ENCODE results near the gene LAMC3. TPM values are rescaled to one million over a fixed set of nuclear protein-coding genes. Genes with fewer than 3 reads are reported as not detected.

LAMC3 gene
- total and polyA plus RNA-seq, 9 of the 15 experiments (the other 6 are each of a cell fraction or from before 2014, with no cell fraction given): 0.10 TPM; not detected in 8

DNA sequence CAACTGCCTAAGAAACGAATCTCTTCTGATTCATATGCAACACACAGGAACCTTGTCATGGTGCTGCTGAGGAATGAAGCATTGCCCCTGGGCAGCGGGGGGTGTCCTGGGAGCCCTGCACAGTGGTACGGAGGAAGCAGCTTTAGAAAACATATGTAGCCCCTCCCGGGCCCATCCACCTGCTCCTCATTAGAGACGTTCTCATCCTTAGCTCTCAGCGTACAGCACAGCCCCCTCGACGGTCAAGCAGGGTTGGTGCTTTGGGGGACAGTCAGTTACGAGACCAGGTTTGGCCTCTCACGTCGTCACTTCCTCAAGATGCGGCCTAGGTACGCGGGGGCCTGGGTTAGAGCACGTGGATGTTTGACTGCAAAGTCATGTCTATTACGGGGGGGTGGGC is 28.4 kb upstream of the LAMC3 start:
- H3K9me1 ChIP-seq (ENCODE audit: control insufficient read depth, insufficient read depth, low read length): peaks cover 13% of the 10 kb centered on the region
- CTCF ChIA-PET (ENCODE audit: low intra/inter-chr PET ratio): no interaction called here
- intact Hi-C loops (cut with micrococcal nuclease): no loop called here
- TF ChIP-seq, protein P1, sequence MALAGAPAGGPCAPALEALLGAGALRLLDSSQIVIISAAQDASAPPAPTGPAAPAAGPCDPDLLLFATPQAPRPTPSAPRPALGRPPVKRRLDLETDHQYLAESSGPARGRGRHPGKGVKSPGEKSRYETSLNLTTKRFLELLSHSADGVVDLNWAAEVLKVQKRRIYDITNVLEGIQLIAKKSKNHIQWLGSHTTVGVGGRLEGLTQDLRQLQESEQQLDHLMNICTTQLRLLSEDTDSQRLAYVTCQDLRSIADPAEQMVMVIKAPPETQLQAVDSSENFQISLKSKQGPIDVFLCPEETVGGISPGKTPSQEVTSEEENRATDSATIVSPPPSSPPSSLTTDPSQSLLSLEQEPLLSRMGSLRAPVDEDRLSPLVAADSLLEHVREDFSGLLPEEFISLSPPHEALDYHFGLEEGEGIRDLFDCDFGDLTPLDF (CRISPR knock-in tag; IDR thresholded peaks at IDR 0.05): no peak
- TF ChIP-seq, protein P2, sequence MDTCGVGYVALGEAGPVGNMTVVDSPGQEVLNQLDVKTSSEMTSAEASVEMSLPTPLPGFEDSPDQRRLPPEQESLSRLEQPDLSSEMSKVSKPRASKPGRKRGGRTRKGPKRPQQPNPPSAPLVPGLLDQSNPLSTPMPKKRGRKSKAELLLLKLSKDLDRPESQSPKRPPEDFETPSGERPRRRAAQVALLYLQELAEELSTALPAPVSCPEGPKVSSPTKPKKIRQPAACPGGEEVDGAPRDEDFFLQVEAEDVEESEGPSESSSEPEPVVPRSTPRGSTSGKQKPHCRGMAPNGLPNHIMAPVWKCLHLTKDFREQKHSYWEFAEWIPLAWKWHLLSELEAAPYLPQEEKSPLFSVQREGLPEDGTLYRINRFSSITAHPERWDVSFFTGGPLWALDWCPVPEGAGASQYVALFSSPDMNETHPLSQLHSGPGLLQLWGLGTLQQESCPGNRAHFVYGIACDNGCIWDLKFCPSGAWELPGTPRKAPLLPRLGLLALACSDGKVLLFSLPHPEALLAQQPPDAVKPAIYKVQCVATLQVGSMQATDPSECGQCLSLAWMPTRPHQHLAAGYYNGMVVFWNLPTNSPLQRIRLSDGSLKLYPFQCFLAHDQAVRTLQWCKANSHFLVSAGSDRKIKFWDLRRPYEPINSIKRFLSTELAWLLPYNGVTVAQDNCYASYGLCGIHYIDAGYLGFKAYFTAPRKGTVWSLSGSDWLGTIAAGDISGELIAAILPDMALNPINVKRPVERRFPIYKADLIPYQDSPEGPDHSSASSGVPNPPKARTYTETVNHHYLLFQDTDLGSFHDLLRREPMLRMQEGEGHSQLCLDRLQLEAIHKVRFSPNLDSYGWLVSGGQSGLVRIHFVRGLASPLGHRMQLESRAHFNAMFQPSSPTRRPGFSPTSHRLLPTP (IDR thresholded peaks at IDR 0.05; ENCODE audit: borderline replicate concordance, extremely low read depth, insufficient read length): no peak
- no peak for TF ChIP-seq ZNF354B (CRISPR knock-in tag; IDR thresholded peaks at IDR 0.05)
- TF ChIP-seq TBL1XR1 (IDR thresholded peaks at IDR 0.05; ENCODE audit: low read length in 2 of 2): no peak
- TF ChIP-seq, protein P3, sequence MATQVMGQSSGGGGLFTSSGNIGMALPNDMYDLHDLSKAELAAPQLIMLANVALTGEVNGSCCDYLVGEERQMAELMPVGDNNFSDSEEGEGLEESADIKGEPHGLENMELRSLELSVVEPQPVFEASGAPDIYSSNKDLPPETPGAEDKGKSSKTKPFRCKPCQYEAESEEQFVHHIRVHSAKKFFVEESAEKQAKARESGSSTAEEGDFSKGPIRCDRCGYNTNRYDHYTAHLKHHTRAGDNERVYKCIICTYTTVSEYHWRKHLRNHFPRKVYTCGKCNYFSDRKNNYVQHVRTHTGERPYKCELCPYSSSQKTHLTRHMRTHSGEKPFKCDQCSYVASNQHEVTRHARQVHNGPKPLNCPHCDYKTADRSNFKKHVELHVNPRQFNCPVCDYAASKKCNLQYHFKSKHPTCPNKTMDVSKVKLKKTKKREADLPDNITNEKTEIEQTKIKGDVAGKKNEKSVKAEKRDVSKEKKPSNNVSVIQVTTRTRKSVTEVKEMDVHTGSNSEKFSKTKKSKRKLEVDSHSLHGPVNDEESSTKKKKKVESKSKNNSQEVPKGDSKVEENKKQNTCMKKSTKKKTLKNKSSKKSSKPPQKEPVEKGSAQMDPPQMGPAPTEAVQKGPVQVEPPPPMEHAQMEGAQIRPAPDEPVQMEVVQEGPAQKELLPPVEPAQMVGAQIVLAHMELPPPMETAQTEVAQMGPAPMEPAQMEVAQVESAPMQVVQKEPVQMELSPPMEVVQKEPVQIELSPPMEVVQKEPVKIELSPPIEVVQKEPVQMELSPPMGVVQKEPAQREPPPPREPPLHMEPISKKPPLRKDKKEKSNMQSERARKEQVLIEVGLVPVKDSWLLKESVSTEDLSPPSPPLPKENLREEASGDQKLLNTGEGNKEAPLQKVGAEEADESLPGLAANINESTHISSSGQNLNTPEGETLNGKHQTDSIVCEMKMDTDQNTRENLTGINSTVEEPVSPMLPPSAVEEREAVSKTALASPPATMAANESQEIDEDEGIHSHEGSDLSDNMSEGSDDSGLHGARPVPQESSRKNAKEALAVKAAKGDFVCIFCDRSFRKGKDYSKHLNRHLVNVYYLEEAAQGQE (IDR thresholded peaks at IDR 0.05; ENCODE audit: borderline replicate concordance): no peak
- TF ChIP-seq, protein P3 (CRISPR knock-in tag; IDR thresholded peaks at IDR 0.05; ENCODE audit: low read depth): no peak

More for the DNA sequence above, 28.4 kb upstream of the LAMC3 start:
- peaks cover 0 to 19% of the 10 kb centered on the region in 2 experiments; a peak in 1 of 5 replicates for H3K4me1 ChIP-seq (replicated peaks in 1 of 2; ENCODE audit: control insufficient read depth in 2 of 2, insufficient read depth in 2 of 2, low read length in 2 of 2)
- BruUV-seq (replicated peaks): no TSS peak
- peaks cover 90 to 99% of the 10 kb centered on the region in 2 experiments for H3K27me3 ChIP-seq (ENCODE audit: control insufficient read depth in 2 of 2, insufficient read depth in 2 of 2, low read length in 2 of 2)
- 2% methylated on average over 16 of the region's 16 CpGs for WGBS (ENCODE audit: insufficient coverage, low coverage, missing lambda C conversion rate)
- no peaks in the 10 kb centered on the region for H3K9me3 ChIP-seq (replicated peaks; ENCODE audit: control insufficient read depth, insufficient read depth, low read depth, low read length)
- no peak overlapping the region for H3K27ac ChIP-seq (ENCODE audit: extremely low read depth, low read depth, low read length)
- H4K20me1 ChIP-seq (replicated peaks; ENCODE audit: control insufficient read depth, insufficient read depth, low read length): peaks cover 81% of the 10 kb centered on the region
- peak; percentile 29 to 56 (median 54) for DNase-seq (ENCODE audit: extremely low read depth in 1 of 4, low spot score in 3 of 4)
- H3K4me2 ChIP-seq (ENCODE audit: insufficient read depth, low read length): no peak overlapping the region
- H3K79me2 ChIP-seq (ENCODE audit: control insufficient read depth, insufficient read depth, low read length): no peaks in the 10 kb centered on the region
- no peaks in the 10 kb centered on the region for H3K36me3 ChIP-seq (ENCODE audit: control insufficient read depth, insufficient read depth, low read length)
- in situ Hi-C loops (cut with MboI): loop anchor here (25.0 kb wide), 1 partner anchor 268 kb away; no protein-coding TSS in a partner anchor
- ATAC-seq: no peak
- FAIRE-seq: no peak
- no peak overlapping the region for H3K9ac ChIP-seq (ENCODE audit: insufficient read depth in 1 of 2, low read depth in 2 of 2, low read length in 2 of 2)
- POLR2A ChIA-PET: interaction anchor here (0.6 to 10.0 kb wide), 19 partner anchors 8 to 135 kb away, joined by 3 to 131 read pairs (median 5); no protein-coding TSS in a partner anchor
- no peak overlapping the region for H2AFZ ChIP-seq (ENCODE audit: low read depth, low read length)
- H3K4me3 ChIP-seq: no peak overlapping the region

Data from K562 (cell line).